ENCODE measurements around the gene PADI3.

- TF ChIP-seq CTCF (IDR thresholded peaks at IDR 0.05) (no peak), POLR2AphosphoS5 (IDR thresholded peaks at IDR 0.05) (no peak)
Observed at GRCh38 chr1:17260264-17260663, 11.4 kb downstream of the PADI3 start.
